LHCN-M2 (cell line): Measurements from ENCODE around the gene NPL. TPM values are rescaled to one million over a fixed set of nuclear protein-coding genes. Genes with fewer than 3 reads are reported as not detected.
A peak's percentile ranks its signal among the peaks of the same experiment; 100 is the strongest.

Experiments
- DNase-seq: peaks from one replicate; pipeline ENCODE4 v3.0.0-alpha.2; 2012; ENCODE audit warnings: low read depth
- total RNA-seq: library from RNA; depleted of rRNA; stranded (reverse); fragments of >200 nt; gene quantifications from 2 replicates; pipeline ENCODE4 v1.2.3, GENCODE V29; 2014; rRNA removed

Gene NPL
- total RNA-seq, 1 experiment from 2014 or later = 4.2 TPM

- DNase-seq = no peak
Observed at GRCh38 chr1:182867861-182868260, 78.3 kb downstream of the NPL start.

GRCh38 chr1:182869241-182869666 lies 79.7 kb downstream of the NPL start:
- DNase-seq = no peak

GRCh38 chr1:182872881-182873280 lies 83.3 kb downstream of the NPL start:
- DNase-seq = no peak

- no peak for DNase-seq
Observed at GRCh38 chr1:182875889-182876288, 86.3 kb downstream of the NPL start.

- peak; percentile 57 for DNase-seq
Observed at GRCh38 chr1:182877331-182877730, 87.8 kb downstream of the NPL start.

- no peak for DNase-seq
Observed at GRCh38 chr1:182877842-182878241, 88.3 kb downstream of the NPL start.

Other genes starting within 250 kb of the NPL start
- gene RNASEL, start 200.5 kb upstream of the NPL start, total RNA-seq = 5.7 and 6.1 TPM in 2 replicates
- gene RGS16, start 185.4 kb upstream of the NPL start, total RNA-seq = 0.06 TPM in 1 of 2 replicates, not detected in the other
- not detected in 2 replicates for gene RGS8, start 105.2 kb upstream of the NPL start, total RNA-seq
- gene DHX9, start 49.6 kb downstream of the NPL start, total RNA-seq = 152 and 166 TPM in 2 replicates
- gene SHCBP1L, start 163.4 kb downstream of the NPL start, total RNA-seq = not detected in 2 replicates
- gene LAMC1, start 233.6 kb downstream of the NPL start, total RNA-seq = 316 and 383 TPM in 2 replicates